Measurements from ENCODE around the gene COL5A3. TPM values are rescaled to one million over a fixed set of nuclear protein-coding genes. Genes with fewer than 3 reads are reported as not detected.

The COL5A3 gene
- under 1 TPM; 0.40 to 0.57 TPM for total RNA-seq

DNA sequence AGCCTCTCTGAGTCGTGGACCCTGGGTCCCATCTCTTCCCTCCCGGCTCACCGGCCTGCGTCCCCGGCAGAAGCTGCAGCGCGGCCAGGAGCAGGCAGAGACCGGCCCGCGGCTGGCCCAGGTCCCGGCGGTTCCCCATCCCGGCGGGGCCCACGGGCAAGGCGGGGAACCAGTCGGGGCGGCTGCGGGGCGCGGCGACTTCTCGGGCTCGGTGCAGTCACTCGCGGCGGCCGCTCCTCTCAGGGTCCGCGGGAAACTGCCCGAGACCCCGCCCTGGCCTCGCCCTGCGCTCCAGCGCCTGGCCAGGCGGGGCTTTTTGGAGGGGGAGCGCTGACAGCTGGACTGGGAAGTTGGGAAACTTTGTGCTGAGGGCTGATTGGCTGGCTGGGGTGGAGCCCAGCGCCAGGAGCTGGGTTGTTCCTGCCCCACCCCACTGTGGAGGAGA, at the start of gene COL5A3:
Gene COL5A3 (minus strand): TSS at position 258 of the 445 bp plus-strand sequence. CDS start 119 bp downstream, at position 139.
- peaks cover 46% of the 10 kb centered on the region for H3K27me3 Mint-ChIP-seq
- H3K9me3 Mint-ChIP-seq = no peaks in the 10 kb centered on the region
- no peak for DNase-seq
- ChIA-PET POLR2A (no interaction called here), CTCF (interaction anchor here (1.0 kb wide), 2 partner anchors 10 to 17 kb away, joined by 3 read pairs; no protein-coding TSS in a partner anchor)
- no peak within 1 kb of the TSS for H3K4me3 Mint-ChIP-seq
- H3K36me3 Mint-ChIP-seq (ENCODE audit: low read depth) = no peaks in the 10 kb centered on the region
- H3K27ac Mint-ChIP-seq = no peak within 1 kb of the TSS
- peaks cover 9% of the 10 kb centered on the region for H3K4me1 Mint-ChIP-seq

GRCh38 chr19:10052602-10053360, 42.5 kb upstream of the COL5A3 start:
- H3K9me3 Mint-ChIP-seq = no peaks in the 10 kb centered on the region
- ChIA-PET POLR2A (no interaction called here), CTCF (interaction anchor here (2.3 kb wide), 1 partner anchor 10 kb away, joined by 6 read pairs; no protein-coding TSS in a partner anchor)
- H3K27me3 Mint-ChIP-seq = peaks cover 2% of the 10 kb centered on the region
- DNase-seq = no peak
- H3K4me3 Mint-ChIP-seq = no peak overlapping the region
- no peaks in the 10 kb centered on the region for H3K36me3 Mint-ChIP-seq (ENCODE audit: low read depth)
- no peak overlapping the region for H3K27ac Mint-ChIP-seq
- H3K4me1 Mint-ChIP-seq = no peaks in the 10 kb centered on the region

GRCh38 chr19:10049626-10050025, 39.3 kb upstream of the COL5A3 start:
- no peak overlapping the region for H3K4me3 Mint-ChIP-seq
- no peak overlapping the region for H3K27ac Mint-ChIP-seq
- ChIA-PET POLR2A (no interaction called here), CTCF (no interaction called here)
- no peaks in the 10 kb centered on the region for H3K36me3 Mint-ChIP-seq (ENCODE audit: low read depth)
- DNase-seq = no peak
- peaks cover 7% of the 10 kb centered on the region for H3K9me3 Mint-ChIP-seq
- no peaks in the 10 kb centered on the region for H3K27me3 Mint-ChIP-seq
- H3K4me1 Mint-ChIP-seq = no peaks in the 10 kb centered on the region

- CTCF ChIA-PET = interaction anchor here (0.6 kb wide), 1 partner anchor 490 kb away, joined by 3 read pairs; no protein-coding TSS in a partner anchor
- Mint-ChIP-seq H3K4me3 (no peak overlapping the region), H3K9me3 (peaks cover 18% of the 10 kb centered on the region), H3K27ac (no peak overlapping the region), H3K36me3 (ENCODE audit: low read depth) (no peaks in the 10 kb centered on the region), H3K4me1 (no peaks in the 10 kb centered on the region), H3K27me3 (peaks cover 2% of the 10 kb centered on the region)
- POLR2A ChIA-PET = no interaction called here
- no peak for DNase-seq
These were observed 35.1 kb upstream of the COL5A3 start for GRCh38 chr19:10045371-10045770.

- H3K27me3 Mint-ChIP-seq = peaks cover 2% of the 10 kb centered on the region
- ChIA-PET POLR2A (no interaction called here), CTCF (interaction anchor here (0.6 to 1.0 kb wide), 2 partner anchors 113 to 621 kb away, joined by 3 to 4 read pairs; no protein-coding TSS in a partner anchor)
- H3K4me1 Mint-ChIP-seq = no peaks in the 10 kb centered on the region
- no peak overlapping the region for H3K4me3 Mint-ChIP-seq
- no peaks in the 10 kb centered on the region for H3K36me3 Mint-ChIP-seq (ENCODE audit: low read depth)
- no peak overlapping the region for H3K27ac Mint-ChIP-seq
- peaks cover 18% of the 10 kb centered on the region for H3K9me3 Mint-ChIP-seq
- no peak for DNase-seq
These were observed 34.1 kb upstream of the COL5A3 start for GRCh38 chr19:10044390-10044789.

DNA sequence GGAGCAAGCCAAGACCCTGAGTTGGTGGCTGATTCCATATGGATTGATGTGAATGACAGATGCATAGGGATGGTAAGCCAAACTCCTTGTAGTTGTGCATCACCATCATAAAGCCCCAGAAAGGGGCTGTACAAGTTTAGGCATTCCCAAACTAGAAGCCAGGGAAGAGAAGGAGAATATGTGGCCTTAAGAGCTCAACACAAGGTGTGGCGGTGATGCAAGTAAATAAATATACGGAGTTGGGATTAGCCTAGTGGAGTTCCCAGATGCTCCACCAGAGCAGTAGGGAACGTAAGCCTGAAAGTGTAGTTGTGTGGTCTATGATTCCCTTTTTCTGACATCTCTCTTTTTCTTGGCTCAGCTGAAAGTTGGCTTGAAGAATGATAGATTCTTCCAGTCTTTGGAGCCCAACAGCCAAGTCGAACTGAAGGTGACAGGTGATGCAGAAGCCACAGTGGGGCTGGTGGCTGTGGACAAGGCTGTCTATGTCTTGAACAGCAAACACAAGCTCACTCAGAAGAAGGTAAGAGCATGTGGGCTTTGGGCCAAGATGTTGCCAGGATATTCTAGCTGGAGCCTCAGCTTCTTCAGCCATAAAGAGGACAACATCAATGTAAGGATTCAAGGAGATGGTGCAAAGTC, 33.1 kb upstream of the COL5A3 start:
- CTCF ChIA-PET = interaction anchor here (1.0 to 1.8 kb wide), 3 partner anchors 8 to 112 kb away, joined by 3 to 6 read pairs (median 3); no protein-coding TSS in a partner anchor
- no peak overlapping the region for H3K27ac Mint-ChIP-seq

GRCh38 chr19:10037809-10038208, 27.5 kb upstream of the COL5A3 start:
- Mint-ChIP-seq H3K4me1 (no peaks in the 10 kb centered on the region), H3K36me3 (ENCODE audit: low read depth) (no peaks in the 10 kb centered on the region), H3K27me3 (peaks cover 6% of the 10 kb centered on the region), H3K4me3 (no peak overlapping the region), H3K9me3 (no peaks in the 10 kb centered on the region), H3K27ac (no peak overlapping the region)
- POLR2A ChIA-PET = no interaction called here
- no peak for DNase-seq
- CTCF ChIA-PET = interaction anchor here (0.9 kb wide), 1 partner anchor 10 kb away, joined by 3 read pairs; no protein-coding TSS in a partner anchor

More for the DNA sequence above, 33.1 kb upstream of the COL5A3 start:
- Mint-ChIP-seq H3K36me3 (ENCODE audit: low read depth) (no peaks in the 10 kb centered on the region), H3K4me3 (no peak overlapping the region), H3K9me3 (peaks cover 18% of the 10 kb centered on the region), H3K4me1 (no peaks in the 10 kb centered on the region), H3K27me3 (peaks cover 2% of the 10 kb centered on the region)
- DNase-seq = no peak
- POLR2A ChIA-PET = no interaction called here

DNA sequence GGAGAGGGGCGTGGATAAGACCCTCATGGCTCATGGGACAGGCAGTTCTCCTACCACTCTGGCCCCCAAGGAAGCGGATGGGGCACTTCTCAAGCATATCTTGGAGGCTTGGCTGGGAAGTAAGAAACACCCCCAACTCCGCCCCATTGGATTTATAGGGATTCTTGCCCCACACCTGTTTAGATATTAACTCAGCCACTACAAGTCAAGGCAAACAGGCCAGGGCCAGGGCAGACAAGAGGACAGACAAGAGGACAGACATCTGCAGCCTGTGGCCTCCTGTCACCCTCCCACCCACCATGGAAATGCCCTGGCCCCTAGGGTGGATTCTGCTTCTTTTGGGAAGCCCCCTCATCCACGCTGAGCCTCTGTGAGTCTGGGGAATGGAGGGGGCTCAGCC, 27.1 kb upstream of the COL5A3 start:
- no peaks in the 10 kb centered on the region for H3K9me3 Mint-ChIP-seq
- H3K36me3 Mint-ChIP-seq (ENCODE audit: low read depth) = no peaks in the 10 kb centered on the region
- no peak overlapping the region for H3K27ac Mint-ChIP-seq
- H3K27me3 Mint-ChIP-seq = peaks cover 9% of the 10 kb centered on the region
- DNase-seq = no peak
- ChIA-PET POLR2A (no interaction called here), CTCF (interaction anchor here (0.9 kb wide), 2 partner anchors 10 kb away, joined by 3 read pairs; no protein-coding TSS in a partner anchor)
- H3K4me1 Mint-ChIP-seq = no peaks in the 10 kb centered on the region
- no peak overlapping the region for H3K4me3 Mint-ChIP-seq

DNA sequence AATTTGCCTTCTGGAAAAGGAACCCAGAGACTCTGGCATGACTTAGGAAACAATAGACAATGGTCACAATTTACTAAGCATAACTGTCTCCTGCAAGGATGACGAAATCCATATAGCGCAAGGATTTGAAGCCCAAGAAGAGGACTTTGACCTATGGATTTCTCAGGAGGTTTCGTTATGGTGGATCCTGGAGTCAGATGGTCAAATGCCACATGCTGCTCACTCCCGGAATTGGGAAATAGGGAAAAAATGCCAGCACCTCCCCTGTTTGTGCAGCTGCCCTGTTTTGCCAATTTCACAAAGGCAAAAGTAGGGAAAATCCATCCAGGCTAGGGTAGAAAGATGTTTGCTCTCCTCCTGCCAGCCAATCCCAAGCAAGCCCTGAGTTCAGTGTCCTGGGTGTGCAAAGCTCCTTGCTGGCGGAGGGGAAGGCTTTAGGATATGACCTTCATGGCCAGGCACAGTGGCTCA, 26.3 kb upstream of the COL5A3 start:
- ChIA-PET POLR2A (no interaction called here), CTCF (interaction anchor here (0.9 kb wide), 1 partner anchor 9 kb away, joined by 3 read pairs; no protein-coding TSS in a partner anchor)
- no peak overlapping the region for H3K4me3 Mint-ChIP-seq
- H3K36me3 Mint-ChIP-seq (ENCODE audit: low read depth) = no peaks in the 10 kb centered on the region
- DNase-seq = no peak
- H3K4me1 Mint-ChIP-seq = no peaks in the 10 kb centered on the region
- no peaks in the 10 kb centered on the region for H3K9me3 Mint-ChIP-seq
- no peak overlapping the region for H3K27ac Mint-ChIP-seq
- peaks cover 12% of the 10 kb centered on the region for H3K27me3 Mint-ChIP-seq

DNA sequence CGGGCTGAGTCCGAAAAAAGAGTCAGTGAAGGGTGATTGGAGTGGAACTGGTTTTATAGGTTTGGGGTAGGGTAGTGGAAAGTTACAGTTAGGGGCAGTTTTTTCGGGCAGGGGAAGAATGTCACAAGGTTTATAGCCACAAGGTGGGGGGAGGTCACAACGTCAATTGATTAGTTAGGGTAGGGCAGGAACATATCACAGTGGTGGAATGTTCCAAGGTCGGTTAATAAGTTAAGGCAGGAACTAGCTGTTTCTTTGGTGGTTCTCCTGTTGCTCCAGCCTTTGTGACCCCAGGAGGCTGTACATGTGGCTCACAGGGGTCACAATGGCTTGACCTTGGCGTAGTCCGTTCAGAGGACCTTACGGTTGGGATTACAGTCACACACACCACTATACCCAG, 23.3 kb upstream of the COL5A3 start:
- ChIA-PET POLR2A (no interaction called here), CTCF (interaction anchor here (1.1 kb wide), 1 partner anchor 129 kb away, joined by 3 read pairs; no protein-coding TSS in a partner anchor)
- no peak for DNase-seq
- peaks cover 12% of the 10 kb centered on the region for H3K27me3 Mint-ChIP-seq
- H3K27ac Mint-ChIP-seq = no peak overlapping the region
- no peaks in the 10 kb centered on the region for H3K4me1 Mint-ChIP-seq
- H3K36me3 Mint-ChIP-seq (ENCODE audit: low read depth) = no peaks in the 10 kb centered on the region
- no peaks in the 10 kb centered on the region for H3K9me3 Mint-ChIP-seq
- H3K4me3 Mint-ChIP-seq = no peak overlapping the region

- POLR2A ChIA-PET = no interaction called here
- Mint-ChIP-seq H3K27me3 (peaks cover 14% of the 10 kb centered on the region), H3K27ac (no peak overlapping the region), H3K36me3 (ENCODE audit: low read depth) (no peaks in the 10 kb centered on the region), H3K9me3 (no peaks in the 10 kb centered on the region), H3K4me3 (no peak overlapping the region), H3K4me1 (peaks cover 7% of the 10 kb centered on the region)
- peak; percentile 76 for DNase-seq
- CTCF ChIA-PET = interaction anchor here (0.6 to 2.8 kb wide), 15 partner anchors 9 to 223 kb away, joined by 3 to 20 read pairs (median 4); partner anchors contain the start of gene COL5A3
These were observed 17.1 kb upstream of the COL5A3 start for GRCh38 chr19:10027158-10027997.

GRCh38 chr19:10026744-10027143, 16.4 kb upstream of the COL5A3 start:
- Mint-ChIP-seq H3K27ac (no peak overlapping the region), H3K36me3 (ENCODE audit: low read depth) (no peaks in the 10 kb centered on the region), H3K4me1 (peaks cover 7% of the 10 kb centered on the region), H3K9me3 (no peaks in the 10 kb centered on the region), H3K27me3 (peaks cover 11% of the 10 kb centered on the region), H3K4me3 (no peak overlapping the region)
- ChIA-PET CTCF (interaction anchor here (0.9 to 2.8 kb wide), 7 partner anchors 26 to 224 kb away, joined by 3 to 20 read pairs (median 4); no protein-coding TSS in a partner anchor), POLR2A (no interaction called here)
- DNase-seq = no peak

Data from activated CD4-positive, alpha-beta T cell treated with anti-CD3 and anti-CD28 coated beads, Interleukin-2, amount 10 ng/mL, durations not matched to agents 7 days and 5 days (primary cell).